ENCODE data around the gene FAM89A.

FAM89A gene

GRCh38 chr1:231069333-231069732 lies 29.3 kb upstream of the FAM89A start:
- no peaks in the 10 kb centered on the region for H3K4me1 ChIP-seq (ENCODE audit: control insufficient read depth, low read length)
- no peak for TF ChIP-seq CTCF (IDR thresholded peaks at IDR 0.05; ENCODE audit: low read depth, low read length, poor library complexity, severe bottlenecking)
- no peak for TF ChIP-seq EZH2phosphoT487 (IDR thresholded peaks at IDR 0.05; ENCODE audit: borderline replicate concordance, low read length)
- no peaks in the 10 kb centered on the region for H3K79me2 ChIP-seq (ENCODE audit: control insufficient read depth, low read length)
- H3K36me3 ChIP-seq (ENCODE audit: control insufficient read depth, low read length) = no peaks in the 10 kb centered on the region
- H3K9me3 ChIP-seq (ENCODE audit: control insufficient read depth, insufficient read depth, low read length) = no peaks in the 10 kb centered on the region
- no peak overlapping the region for H3K4me3 ChIP-seq (ENCODE audit: low read length)
- H3K27me3 ChIP-seq (ENCODE audit: control insufficient read depth, low read length) = no peaks in the 10 kb centered on the region
- H3K9me2 ChIP-seq (replicated peaks; ENCODE audit: control insufficient read depth, low read length) = no peaks in the 10 kb centered on the region
- H3F3A ChIP-seq (ENCODE audit: control insufficient read depth, insufficient read depth) = no peaks in the 10 kb centered on the region
- no peaks in the 10 kb centered on the region for H4K20me1 ChIP-seq (ENCODE audit: control insufficient read depth, insufficient read depth, low read depth, low read length)
- H3K4me2 ChIP-seq (ENCODE audit: low read length) = no peak overlapping the region
- H3K27ac ChIP-seq (ENCODE audit: low read depth, low read length) = no peak overlapping the region

GRCh38 chr1:231068762-231069161 lies 28.7 kb upstream of the FAM89A start:
- H3K27ac ChIP-seq (ENCODE audit: low read depth, low read length) = no peak overlapping the region
- no peaks in the 10 kb centered on the region for H3K9me2 ChIP-seq (replicated peaks; ENCODE audit: control insufficient read depth, low read length)
- no peaks in the 10 kb centered on the region for H3K36me3 ChIP-seq (ENCODE audit: control insufficient read depth, low read length)
- H3K9me3 ChIP-seq (ENCODE audit: control insufficient read depth, insufficient read depth, low read length) = no peaks in the 10 kb centered on the region
- no peak overlapping the region for H3K4me3 ChIP-seq (ENCODE audit: low read length)
- no peaks in the 10 kb centered on the region for H3K79me2 ChIP-seq (ENCODE audit: control insufficient read depth, low read length)
- no peak for TF ChIP-seq CTCF (IDR thresholded peaks at IDR 0.05; ENCODE audit: low read depth, low read length, poor library complexity, severe bottlenecking)
- no peak for TF ChIP-seq EZH2phosphoT487 (IDR thresholded peaks at IDR 0.05; ENCODE audit: borderline replicate concordance, low read length)
- H4K20me1 ChIP-seq (ENCODE audit: control insufficient read depth, insufficient read depth, low read depth, low read length) = no peaks in the 10 kb centered on the region
- H3K4me2 ChIP-seq (ENCODE audit: low read length) = no peak overlapping the region
- H3F3A ChIP-seq (ENCODE audit: control insufficient read depth, insufficient read depth) = no peaks in the 10 kb centered on the region
- no peaks in the 10 kb centered on the region for H3K4me1 ChIP-seq (ENCODE audit: control insufficient read depth, low read length)
- H3K27me3 ChIP-seq (ENCODE audit: control insufficient read depth, low read length) = peaks cover 2% of the 10 kb centered on the region

- Histone ChIP-seq H4K20me1 (ENCODE audit: control insufficient read depth, insufficient read depth, low read depth, low read length) (no peaks in the 10 kb centered on the region), H3K4me2 (ENCODE audit: low read length) (no peak overlapping the region), H3F3A (ENCODE audit: control insufficient read depth, insufficient read depth) (no peaks in the 10 kb centered on the region), H3K9me3 (ENCODE audit: control insufficient read depth, insufficient read depth, low read length) (no peaks in the 10 kb centered on the region), H3K9me2 (replicated peaks; ENCODE audit: control insufficient read depth, low read length) (no peaks in the 10 kb centered on the region), H3K27me3 (ENCODE audit: control insufficient read depth, low read length) (peaks cover 14% of the 10 kb centered on the region), H3K79me2 (ENCODE audit: control insufficient read depth, low read length) (no peaks in the 10 kb centered on the region), H3K4me3 (ENCODE audit: low read length) (no peak overlapping the region), H3K27ac (ENCODE audit: low read depth, low read length) (no peak overlapping the region), H3K36me3 (ENCODE audit: control insufficient read depth, low read length) (no peaks in the 10 kb centered on the region), H3K4me1 (ENCODE audit: control insufficient read depth, low read length) (no peaks in the 10 kb centered on the region)
- no peak for TF ChIP-seq EZH2phosphoT487 (IDR thresholded peaks at IDR 0.05; ENCODE audit: borderline replicate concordance, low read length)
- no peak for TF ChIP-seq CTCF (IDR thresholded peaks at IDR 0.05; ENCODE audit: low read depth, low read length, poor library complexity, severe bottlenecking)
Observed at GRCh38 chr1:231065510-231066241, 25.6 kb upstream of the FAM89A start.

All from DOHH2 (cell line).